ENCODE results near the gene TFF3. TPM values are rescaled to one million over a fixed set of nuclear protein-coding genes. Genes with fewer than 3 reads are reported as not detected.

The TFF3 gene, protein sequence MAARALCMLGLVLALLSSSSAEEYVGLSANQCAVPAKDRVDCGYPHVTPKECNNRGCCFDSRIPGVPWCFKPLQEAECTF
- total RNA-seq (not detected), total RNA-seq (0 to 0.13 (median 0) reads per million in 172 experiments)
- polyA plus RNA-seq (2013, experiment 1 of 2) = not detected
- 0.15 TPM for polyA plus RNA-seq (2013, experiment 2 of 2)

DNA sequence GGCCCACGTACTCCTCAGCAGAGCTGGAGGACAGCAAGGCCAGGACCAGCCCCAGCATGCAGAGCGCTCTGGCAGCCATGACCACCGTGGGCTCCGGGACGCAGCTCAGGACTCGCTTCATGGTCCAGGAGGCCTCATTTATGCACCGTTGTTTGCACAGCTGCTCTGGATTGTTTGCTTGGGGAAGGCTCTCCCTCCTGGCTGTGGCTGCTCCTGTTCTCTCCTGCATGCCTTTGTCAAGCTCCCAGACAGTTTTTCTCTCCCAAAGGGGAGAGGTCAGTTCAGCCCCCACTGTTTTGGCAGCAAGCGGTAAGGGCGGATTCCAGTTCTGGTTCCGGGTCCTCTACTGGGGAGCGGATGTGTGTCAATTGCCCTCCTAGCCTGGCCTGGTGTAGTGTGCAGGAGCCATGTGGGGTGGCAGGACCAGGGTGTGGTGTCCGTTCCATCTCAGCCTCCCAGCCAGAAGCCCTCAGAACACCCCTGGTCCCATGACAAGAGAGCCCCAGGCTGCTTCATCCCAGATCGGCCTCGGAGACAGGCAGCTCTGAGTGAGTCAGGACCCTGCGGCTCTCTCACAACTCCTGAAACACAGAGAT is at the start of gene TFF3:
TFF3 (minus strand) TSS at position 114 of the 596 bp plus-strand sequence; CDS start at position 79, 35 bp downstream.
- TF ChIP-seq, protein P1, sequence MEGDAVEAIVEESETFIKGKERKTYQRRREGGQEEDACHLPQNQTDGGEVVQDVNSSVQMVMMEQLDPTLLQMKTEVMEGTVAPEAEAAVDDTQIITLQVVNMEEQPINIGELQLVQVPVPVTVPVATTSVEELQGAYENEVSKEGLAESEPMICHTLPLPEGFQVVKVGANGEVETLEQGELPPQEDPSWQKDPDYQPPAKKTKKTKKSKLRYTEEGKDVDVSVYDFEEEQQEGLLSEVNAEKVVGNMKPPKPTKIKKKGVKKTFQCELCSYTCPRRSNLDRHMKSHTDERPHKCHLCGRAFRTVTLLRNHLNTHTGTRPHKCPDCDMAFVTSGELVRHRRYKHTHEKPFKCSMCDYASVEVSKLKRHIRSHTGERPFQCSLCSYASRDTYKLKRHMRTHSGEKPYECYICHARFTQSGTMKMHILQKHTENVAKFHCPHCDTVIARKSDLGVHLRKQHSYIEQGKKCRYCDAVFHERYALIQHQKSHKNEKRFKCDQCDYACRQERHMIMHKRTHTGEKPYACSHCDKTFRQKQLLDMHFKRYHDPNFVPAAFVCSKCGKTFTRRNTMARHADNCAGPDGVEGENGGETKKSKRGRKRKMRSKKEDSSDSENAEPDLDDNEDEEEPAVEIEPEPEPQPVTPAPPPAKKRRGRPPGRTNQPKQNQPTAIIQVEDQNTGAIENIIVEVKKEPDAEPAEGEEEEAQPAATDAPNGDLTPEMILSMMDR (IDR thresholded peaks at IDR 0.05) = no peak
- Mint-ChIP-seq H3K9me3 (no peaks in the 10 kb centered on the region), H3K36me3 (ENCODE audit: low read depth) (no peaks in the 10 kb centered on the region), H3K27me3 (no peaks in the 10 kb centered on the region), H3K4me3 (no peak within 1 kb of the TSS), H3K27ac (no peak within 1 kb of the TSS), H3K4me1 (ENCODE audit: low read depth) (no peaks in the 10 kb centered on the region)
- CTCF ChIA-PET = no interaction called here
- Histone ChIP-seq H3K36me3 (ENCODE audit: insufficient read depth, low read length) (no peaks in the 10 kb centered on the region), H3K27me3 (ENCODE audit: control insufficient read depth in 1 of 2, insufficient read depth in 2 of 2, low read length in 2 of 2) (no peaks in the 10 kb centered on the region), H3K4me3 (ENCODE audit: low read length) (no peak within 1 kb of the TSS), H3K4me1 (ENCODE audit: insufficient read depth, low read length) (peaks cover 7% of the 10 kb centered on the region), H3K9me3 (ENCODE audit: control insufficient read depth in 1 of 2, insufficient read depth in 1 of 2, low read length in 2 of 2) (no peaks in the 10 kb centered on the region), H3K27ac (ENCODE audit: low read depth in 1 of 2, low read length in 2 of 2) (no peak within 1 kb of the TSS)
- POLR2A ChIA-PET = no interaction called here
- intact Hi-C loops (cut with DNase I, micrococcal nuclease) = no loop called here
- DNase-seq = peak in 1 of 14 experiments; percentile 25
- ATAC-seq (ENCODE audit: poor library complexity) = no peak

DNA sequence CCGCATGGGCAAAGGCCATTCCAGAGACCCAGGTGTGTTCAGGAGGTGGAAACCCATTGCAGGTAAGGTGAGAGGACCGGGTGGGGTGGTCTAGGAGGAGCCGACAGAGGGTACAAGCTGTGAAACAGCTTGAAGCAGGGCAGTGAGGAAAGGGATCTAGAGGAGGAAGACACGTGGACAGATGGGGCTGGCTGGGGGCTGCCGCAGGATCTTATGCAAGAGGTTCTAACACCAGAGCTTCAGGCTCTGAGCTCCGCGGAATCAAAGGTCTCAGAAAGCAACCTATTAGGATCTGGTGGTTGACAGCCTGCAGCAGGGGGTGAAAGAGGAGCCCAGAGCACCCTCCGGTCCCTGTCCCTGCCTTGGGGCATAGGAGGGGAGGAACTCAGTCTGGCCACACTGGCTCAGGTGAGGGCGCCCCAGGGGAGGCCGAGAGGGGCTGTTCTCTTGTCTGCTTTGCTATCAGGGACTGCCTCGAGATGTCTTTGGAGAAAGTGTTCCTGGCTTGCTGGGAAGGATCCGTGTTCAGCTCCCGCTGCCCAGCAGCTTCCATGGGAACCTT is 49.2 kb upstream of the TFF3 start:
- Histone ChIP-seq H3K4me3 (ENCODE audit: low read length) (no peak overlapping the region), H3K36me3 (ENCODE audit: insufficient read depth, low read length) (no peaks in the 10 kb centered on the region), H3K4me1 (ENCODE audit: insufficient read depth, low read length) (peaks cover 6% of the 10 kb centered on the region), H3K27me3 (ENCODE audit: control insufficient read depth in 1 of 2, insufficient read depth in 2 of 2, low read length in 2 of 2) (no peaks in the 10 kb centered on the region), H3K27ac (ENCODE audit: low read depth in 1 of 2, low read length in 2 of 2) (no peak overlapping the region), H3K9me3 (ENCODE audit: control insufficient read depth in 1 of 2, insufficient read depth in 1 of 2, low read length in 2 of 2) (peaks cover 0 to 10% of the 10 kb centered on the region in 2 experiments)
- H3K4me1 Mint-ChIP-seq (ENCODE audit: low read depth) = no peaks in the 10 kb centered on the region
- POLR2A ChIA-PET = no interaction called here
- ATAC-seq (ENCODE audit: poor library complexity) (no peak), DNase-seq (no peak)
- no peak overlapping the region for H3K4me3 Mint-ChIP-seq
- CTCF ChIA-PET = no interaction called here
- intact Hi-C loops (cut with DNase I, micrococcal nuclease) = no loop called here
- no peak overlapping the region for H3K27ac Mint-ChIP-seq
- H3K9me3 Mint-ChIP-seq = no peaks in the 10 kb centered on the region
- H3K36me3 Mint-ChIP-seq (ENCODE audit: low read depth) = no peaks in the 10 kb centered on the region
- TF ChIP-seq, protein P1 (IDR thresholded peaks at IDR 0.05) = no peak
- no peaks in the 10 kb centered on the region for H3K27me3 Mint-ChIP-seq

DNA sequence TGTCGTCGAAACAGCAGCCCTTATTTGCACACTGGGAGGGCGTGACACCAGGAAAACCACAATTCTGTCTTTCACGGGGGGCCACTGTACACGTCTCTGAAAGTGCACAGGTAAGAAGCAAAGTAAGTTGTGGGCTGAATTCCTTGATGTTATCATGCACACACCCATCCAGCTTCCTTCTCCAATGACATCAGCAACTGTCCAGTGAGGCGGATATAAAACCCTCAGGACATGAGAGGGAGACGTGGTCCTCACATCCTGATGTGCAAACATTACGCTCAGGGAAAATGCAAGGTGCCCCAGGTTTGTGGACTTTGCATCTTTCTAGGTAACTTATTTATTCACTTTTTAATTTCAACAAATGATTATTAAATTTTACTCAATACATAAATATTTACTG is 48.1 kb upstream of the TFF3 start:
- DNase-seq = no peak
- POLR2A ChIA-PET = no interaction called here
- Histone ChIP-seq H3K4me3 (ENCODE audit: low read length) (no peak overlapping the region), H3K27me3 (ENCODE audit: control insufficient read depth in 1 of 2, insufficient read depth in 2 of 2, low read length in 2 of 2) (no peaks in the 10 kb centered on the region), H3K4me1 (ENCODE audit: insufficient read depth, low read length) (peaks cover 6% of the 10 kb centered on the region), H3K9me3 (ENCODE audit: control insufficient read depth in 1 of 2, insufficient read depth in 1 of 2, low read length in 2 of 2) (peaks cover 0 to 10% of the 10 kb centered on the region in 2 experiments), H3K36me3 (ENCODE audit: insufficient read depth, low read length) (no peaks in the 10 kb centered on the region), H3K27ac (ENCODE audit: low read depth in 1 of 2, low read length in 2 of 2) (no peak overlapping the region)
- CTCF ChIA-PET = no interaction called here
- no peak overlapping the region for H3K4me3 Mint-ChIP-seq
- no peaks in the 10 kb centered on the region for H3K4me1 Mint-ChIP-seq (ENCODE audit: low read depth)
- no peaks in the 10 kb centered on the region for H3K36me3 Mint-ChIP-seq (ENCODE audit: low read depth)
- TF ChIP-seq, protein P1 (IDR thresholded peaks at IDR 0.05) = no peak
- no peaks in the 10 kb centered on the region for H3K9me3 Mint-ChIP-seq
- no peak overlapping the region for H3K27ac Mint-ChIP-seq
- intact Hi-C loops (cut with DNase I, micrococcal nuclease) = loop anchor here in 1 of 2 experiments (2.0 kb wide), 1 partner anchor 25 kb away; no protein-coding TSS in a partner anchor
- no peaks in the 10 kb centered on the region for H3K27me3 Mint-ChIP-seq
- no peak for ATAC-seq (ENCODE audit: poor library complexity)
